GM18508 (cell line): ENCODE results near the gene ITFG1.
A peak's percentile ranks its signal among the peaks of the same experiment; 100 is the strongest.
"Not testable (repeated sequence)": the region's sequence is repeated elsewhere in the genome, so short reads cannot be mapped to it uniquely, and the experiment has no call there.

Experiments used
- ATAC-seq: cut with Tn5 transposase; IDR thresholded peaks from one replicate; pipeline ENCODE4 v1.9.1; 2021; ENCODE audit warnings: moderate number of reproducible peaks; ENCODE audit not compliant: insufficient read depth, unreplicated experiment

Gene ITFG1

DNA sequence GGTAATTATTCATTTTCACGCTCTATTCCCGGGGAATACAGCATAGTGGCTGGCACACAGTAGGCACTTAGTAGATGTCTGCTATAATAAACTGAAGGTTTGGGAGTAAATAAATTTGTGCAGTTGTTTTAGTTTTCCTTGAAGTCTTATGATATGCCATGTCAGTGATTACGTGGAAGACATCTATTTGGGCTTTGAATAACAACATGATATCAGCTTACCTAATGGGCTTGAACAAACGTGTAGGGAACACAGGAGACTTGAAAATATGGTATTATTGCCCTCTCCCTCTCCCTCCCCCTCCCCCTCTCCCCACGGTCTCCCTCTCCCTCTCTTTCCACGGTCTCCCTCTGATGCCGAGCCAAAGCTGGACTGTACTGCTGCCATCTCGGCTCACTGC, 280.8 kb downstream of the ITFG1 start:
- ATAC-seq = no peak

DNA sequence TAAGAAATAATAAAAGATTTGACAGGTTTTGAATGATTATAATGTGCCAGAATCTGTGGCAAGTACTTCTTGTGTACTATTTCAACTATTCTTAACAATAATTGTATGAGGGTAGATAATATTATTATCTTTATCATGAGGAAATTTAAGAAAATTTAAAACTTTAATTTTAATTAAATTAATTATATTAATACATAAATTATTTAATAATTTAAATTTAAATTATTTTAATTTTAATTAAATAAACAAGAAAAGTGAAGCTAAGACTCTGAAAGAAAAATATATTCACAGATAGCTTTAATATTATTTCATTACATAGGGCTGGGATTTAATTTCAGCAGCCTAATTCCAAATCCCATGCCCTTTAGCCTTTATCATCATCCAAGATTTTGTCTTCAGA, 285.7 kb downstream of the ITFG1 start:
- no peak for ATAC-seq

DNA sequence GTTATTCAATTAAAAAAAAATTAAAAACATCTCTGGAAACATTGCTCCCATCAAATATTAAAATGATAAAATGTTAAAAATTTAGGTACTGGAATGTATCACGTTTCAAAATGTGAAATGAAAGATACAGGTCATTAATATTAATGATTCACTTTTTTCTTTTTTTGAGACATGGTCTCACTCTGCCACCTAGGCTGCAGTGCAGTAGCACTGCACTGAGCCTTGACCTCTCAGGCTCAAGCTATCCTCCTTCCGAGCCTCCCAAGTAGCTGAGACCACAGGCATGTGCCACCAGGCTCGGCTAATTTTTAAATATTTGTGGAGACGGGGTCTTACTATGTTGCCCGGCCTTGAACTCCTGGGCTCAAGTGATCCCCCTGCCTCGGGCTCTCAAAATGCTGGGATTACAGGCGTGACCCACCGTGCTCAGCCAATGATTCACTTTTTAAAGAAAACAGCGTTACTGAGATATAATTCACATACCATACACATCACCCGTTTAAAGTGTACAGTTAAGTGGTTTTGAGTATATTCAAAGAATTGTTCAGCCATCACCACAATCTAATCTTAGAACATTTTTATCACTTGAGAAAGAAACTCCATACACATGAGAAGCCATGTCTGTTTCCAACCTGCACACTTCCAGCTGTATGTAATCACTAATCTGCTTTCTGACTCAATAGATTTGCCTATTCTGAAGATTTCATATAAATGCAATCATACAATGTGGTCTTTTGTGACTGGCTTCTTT, 298.0 kb downstream of the ITFG1 start:
- ATAC-seq = no peak

DNA sequence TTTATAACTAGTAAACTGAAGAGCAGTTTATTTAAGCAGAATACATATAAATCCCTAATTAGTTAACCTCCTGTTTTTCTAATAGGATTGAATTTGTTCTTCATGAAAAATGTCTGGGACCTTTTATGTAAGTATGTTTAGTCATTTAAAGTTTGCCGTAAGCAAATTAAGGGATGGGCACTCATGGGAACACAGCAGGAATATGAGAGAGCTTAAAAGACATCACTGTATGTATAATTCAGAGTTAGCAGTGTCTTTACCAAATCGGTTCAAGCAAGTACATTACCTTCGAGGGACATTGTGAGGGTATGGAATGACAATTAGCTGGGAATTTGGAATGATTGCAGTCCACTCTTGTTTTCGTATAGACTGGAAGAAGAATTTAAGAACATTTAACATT, 299.4 kb downstream of the ITFG1 start:
- ATAC-seq = no peak

DNA sequence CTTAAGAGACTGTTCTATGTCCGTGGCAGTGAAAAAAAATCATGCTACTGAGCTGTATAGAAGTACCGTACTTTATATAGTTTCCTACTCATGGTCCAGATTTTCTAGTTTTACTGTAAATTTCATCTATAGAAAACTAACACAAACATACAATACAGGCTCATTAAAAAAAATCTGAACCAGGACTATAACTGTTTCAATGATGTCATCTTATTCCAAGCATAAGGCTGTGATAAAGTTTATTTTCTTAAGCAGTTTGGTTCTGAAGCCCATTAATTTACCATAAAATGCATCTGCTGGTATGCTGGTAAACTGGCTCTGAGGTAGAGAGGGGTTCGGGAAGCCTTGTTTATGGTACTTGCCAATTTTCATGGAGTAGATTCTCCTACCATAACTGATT, 300.4 kb downstream of the ITFG1 start:
- no peak for ATAC-seq

DNA sequence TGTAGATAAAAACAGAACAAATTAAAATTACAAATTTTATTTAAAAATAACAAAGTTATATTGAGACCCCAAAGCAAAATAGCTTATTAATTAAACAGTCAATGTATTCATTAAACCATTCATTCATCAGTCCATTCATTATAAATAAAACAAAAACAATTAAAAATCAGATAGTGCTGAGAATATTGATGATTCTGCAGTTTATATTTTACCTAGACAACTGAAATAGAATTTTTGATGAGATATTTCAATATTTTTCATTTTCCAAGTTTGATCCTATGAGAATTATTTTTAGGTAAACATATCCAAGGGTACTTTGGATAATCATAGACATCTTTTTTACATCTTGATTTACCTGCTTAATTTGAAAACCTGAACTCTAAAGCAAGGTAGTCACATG, 301.9 kb downstream of the ITFG1 start:
- ATAC-seq = no peak

DNA sequence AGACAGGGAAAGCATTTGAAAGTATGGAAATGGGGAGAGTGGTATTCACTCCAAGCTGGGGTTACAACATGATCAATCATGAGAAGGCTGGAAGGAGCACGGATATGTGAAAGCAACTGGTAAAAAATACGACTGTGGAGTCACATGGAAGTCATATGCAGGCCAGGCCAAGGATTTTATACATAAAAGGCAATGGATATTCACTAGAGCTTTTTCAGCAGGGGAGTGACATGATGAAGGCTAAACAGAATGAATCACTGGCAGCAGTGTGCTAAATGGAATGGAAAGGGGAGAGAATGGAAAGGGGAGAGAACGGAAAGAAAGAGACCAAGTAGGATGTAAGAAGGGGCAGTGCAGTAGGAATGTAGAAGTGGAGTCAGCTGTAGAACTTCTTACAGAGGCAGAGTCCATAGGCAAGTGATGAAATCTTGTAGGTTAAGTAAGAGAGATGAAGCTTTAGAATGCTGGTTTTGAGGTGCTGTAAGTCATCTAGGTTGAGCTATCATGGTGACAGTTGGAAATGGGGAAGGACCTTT, 304.1 kb downstream of the ITFG1 start:
- ATAC-seq = no peak

DNA sequence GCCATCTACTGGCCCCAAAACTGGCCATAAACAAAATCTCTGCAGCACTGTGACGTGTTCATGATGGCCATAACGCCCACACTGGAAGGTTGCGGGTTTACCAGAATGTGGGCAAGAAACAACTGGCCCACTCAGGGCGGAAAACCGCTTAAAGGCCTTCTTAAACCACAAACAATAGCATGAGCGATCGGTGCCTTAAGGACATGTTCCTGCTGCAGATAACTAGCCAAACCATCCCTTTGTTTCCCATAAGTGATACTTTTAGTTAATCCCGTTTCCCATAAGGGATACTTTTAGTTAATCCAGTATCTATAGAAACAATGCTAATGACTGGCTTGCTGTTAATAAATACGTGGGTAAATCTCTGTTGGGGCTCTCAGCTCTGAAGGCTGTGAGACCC, 308.4 kb downstream of the ITFG1 start:
- not testable (repeated sequence) for ATAC-seq

DNA sequence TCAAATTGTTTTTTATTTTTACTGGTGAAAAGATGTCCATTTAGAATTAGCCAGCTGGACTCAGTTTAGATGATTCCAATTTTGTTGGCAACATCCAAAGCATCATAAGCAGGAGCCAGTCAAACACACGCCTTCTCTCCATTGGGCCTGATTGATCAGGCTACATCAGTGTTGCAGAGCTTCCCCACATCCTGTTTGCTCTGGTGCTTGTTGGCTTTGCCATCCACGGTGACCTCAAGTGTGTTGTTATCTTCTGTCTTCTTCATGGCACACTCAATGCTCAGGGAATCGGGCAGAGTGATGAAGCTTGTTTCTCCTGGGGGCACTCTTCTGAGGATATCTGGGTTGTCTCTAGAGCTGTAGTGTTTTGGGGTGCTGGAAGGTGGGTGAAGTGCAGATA, 310.8 kb downstream of the ITFG1 start:
- ATAC-seq = no peak

DNA sequence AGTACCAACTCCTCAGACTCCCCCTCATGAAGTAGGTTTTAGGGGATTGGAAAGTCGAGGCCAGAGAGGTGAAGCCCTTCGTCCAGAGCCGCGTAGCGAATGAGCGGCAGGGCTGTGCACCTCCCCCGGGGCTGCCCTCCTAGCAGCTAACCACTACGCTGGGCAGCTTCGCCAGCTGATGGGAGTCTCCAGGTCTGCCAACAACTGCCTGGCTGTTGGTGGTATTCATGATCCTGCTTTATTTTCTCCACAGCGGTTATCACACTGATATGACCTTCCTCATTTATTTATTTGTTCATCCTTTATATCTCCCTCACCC, 316.3 kb downstream of the ITFG1 start:
- no peak for ATAC-seq

DNA sequence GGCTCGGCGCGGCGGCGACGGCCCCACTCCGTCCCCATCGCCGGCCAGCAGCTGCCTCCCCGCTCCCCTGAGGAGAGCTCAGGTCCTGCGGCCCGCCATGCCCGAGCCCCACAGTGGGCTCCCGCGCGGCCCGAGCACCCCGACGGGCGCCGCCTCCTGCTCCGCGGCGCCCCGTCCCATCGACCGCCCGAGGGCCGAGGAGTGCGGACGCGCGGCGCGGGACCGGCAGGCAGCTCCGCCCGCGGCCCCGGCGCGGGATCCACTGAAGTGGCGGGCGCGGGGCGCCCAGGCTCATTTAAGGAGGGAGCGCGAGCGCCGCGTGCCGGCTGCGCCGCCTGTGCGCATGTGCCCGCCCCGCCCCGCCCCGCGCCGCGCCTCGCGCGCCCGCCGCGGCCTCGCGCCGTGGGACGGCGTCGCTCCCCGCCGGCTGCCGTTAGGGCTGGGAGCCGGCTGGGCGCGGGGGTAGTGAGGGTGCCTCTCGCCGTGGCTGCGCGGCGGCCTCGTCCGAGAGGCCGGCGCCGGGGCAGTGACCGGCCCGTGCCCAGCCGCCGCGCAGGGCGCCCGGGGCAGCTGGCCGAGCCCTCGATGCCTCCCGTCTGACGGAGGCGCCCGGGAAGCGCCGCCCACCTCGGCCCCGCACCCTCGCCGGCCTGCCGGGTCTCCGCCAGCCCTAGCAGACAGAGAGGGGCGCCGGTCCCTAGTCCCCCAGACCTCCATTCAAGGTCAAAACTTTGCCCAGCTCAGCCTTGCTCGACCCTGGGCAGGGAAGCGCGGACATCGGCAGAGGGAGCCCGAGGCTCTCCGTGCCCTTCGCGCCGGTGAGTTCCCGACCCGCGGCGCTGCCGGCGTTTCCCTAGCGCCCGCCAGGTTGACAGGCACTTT, 316.9 kb downstream of the ITFG1 start, which contains the start of gene NETO2:
Gene NETO2, minus strand, starts transcription at position 269 of the 882 bp plus-strand sequence. CDS start 333 bp downstream, outside the sequence.
- no peak for ATAC-seq

DNA sequence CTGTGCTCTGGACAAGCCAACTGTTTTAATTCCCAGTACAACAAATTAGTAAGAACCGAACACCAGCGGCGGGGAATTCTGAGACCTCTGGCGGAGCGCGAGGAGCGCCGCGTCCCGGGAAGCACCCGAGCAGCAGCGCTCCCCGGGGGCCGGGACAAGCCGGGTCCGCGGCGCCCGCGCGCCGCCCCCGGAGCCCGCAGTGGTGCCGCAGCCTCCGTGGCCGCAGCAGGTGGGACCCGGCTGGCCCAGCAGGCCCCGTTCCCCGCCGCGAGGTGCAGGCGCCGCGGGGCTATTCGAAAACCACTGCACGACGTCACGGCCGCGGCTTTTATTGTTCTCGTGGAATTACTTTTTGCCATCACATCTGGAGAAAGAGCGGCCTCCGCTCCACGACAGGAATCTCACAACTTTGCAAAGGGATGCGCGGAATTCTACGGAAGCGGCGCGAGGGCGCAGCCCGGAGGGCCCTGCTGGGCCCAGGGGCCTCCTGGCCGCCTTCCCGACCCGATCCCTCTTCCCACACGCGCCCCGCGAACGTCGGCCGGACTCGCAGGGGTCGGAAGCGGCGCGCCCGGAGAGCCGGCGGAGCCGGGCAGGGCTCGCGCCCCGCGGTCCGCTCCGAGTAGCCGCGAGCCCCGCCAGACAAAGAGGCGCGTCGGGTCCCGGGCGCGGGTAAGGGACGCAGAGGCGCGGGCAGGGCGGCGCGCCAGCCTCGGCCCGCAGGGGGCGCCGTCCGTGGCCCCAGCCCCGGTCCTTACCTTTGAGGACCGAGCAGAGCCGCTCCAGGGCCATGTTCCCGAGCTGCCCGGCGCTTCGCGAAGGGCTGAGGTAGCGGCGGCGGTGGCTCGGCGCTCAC, 317.8 kb downstream of the ITFG1 start:
- ATAC-seq = no peak

DNA sequence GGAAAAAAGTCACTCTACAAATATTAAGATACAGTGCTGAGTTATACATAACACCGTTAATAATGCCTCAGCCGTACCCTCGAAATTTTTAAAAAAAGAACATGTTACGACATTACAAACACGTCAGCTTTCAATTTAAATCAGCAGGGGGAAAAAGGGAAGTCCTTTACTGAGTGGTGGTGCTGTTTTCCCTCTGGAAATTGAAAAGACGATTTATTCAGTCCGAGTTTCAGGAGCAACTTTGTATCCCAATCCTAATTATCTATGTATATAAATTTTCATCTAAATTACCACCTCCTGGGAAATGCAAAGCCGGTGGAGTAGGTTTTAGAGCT, 318.4 kb downstream of the ITFG1 start:
- no peak for ATAC-seq

DNA sequence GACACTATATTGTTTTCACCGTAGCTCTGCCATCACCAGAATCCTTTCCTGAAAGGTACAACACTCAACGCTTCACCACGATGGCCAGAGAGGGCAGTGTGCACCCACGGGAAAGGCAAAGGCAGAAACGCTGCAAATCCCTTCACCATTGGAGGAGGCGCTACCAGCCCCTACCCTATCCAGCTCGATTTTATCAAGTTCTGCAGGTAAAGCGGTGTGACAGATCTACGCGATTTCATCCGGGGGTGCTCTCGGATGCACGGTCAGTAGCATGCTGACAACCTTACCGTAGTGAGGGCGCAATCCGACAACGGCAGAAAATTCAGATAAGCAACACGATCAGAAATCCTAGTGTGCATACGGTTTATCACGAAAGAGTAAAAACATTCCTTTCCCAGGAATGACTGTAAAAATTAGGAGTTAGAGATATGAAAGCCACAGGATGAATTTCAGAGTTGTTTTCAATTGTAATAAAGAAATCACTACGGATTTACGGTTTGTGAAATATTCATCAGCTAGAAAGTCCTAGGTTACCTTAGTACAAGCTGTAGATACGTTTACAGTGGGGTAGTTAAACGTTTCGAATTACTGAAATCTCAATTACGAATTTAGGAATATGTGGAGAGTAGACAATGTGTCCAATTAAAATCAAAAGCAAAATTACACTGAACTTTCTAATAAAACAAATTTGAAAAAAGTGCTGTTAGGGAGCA, 318.9 kb downstream of the ITFG1 start:
- peak; percentile 64 for ATAC-seq

DNA sequence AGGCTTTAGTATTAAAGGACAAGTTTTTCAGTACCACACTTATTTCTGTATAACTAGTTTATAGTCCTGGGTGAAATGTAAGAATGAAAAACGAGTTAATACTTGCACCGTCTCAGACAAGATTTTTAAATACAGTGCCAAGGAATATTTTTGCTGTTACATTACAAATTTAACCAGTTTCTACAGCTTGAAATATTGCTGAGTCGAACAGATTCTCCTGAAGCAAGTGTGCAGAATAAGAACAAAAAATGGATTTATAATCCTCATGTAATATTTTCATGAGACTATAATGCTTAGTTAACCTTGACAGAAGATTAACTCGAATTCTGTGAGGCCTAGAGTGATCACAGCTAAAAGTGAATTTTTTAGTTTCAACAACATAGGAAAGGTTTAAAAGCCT, 320.2 kb downstream of the ITFG1 start:
- no peak for ATAC-seq

DNA sequence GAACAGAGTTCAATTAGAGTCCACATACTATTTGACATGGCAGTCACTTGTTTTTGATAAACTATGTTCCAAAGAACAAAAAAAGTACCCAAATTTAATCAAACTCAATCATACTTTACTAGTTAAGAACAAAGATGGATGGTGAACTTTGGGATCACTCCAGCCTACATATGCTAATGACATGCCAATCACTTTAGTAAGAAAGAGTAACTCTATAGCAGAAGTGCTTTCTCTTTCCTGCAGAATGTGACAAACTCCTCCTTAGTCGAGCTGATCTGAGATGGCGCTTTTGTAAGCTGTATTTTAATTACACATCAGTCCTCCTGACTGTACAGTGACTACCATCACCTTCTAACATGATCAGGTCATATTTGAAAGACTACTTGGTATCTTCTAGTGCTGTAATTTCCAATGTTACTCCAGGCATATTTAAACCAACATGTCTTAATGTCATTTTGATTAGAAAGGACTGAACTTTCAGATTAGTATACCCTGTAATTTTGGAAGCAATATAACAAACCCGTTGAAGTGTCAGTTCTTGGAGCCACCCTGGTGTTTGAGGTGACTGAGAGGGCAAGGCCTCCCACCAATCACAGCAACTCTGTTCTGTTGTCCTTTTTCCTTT, 321.2 kb downstream of the ITFG1 start:
- ATAC-seq = no peak

DNA sequence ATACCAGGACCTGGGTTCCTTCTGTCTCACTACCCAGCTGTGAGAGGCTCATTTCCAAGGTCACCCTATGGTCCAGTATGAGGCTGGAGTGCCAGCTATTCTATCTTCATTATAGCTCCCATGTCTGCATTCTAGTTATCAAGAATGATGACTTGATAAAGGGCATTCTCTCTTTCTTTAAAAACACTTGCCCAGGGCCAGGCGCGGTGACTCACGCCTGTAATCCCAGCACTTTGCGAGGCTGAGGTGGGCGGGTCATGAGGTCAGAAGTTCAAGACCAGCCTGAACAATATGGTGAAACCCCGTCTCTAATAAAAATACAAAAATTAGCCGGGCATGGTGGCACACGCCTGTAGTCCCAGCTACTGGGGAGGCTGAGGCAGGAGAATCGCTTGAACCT, 322.9 kb downstream of the ITFG1 start:
- not testable (repeated sequence) for ATAC-seq

DNA sequence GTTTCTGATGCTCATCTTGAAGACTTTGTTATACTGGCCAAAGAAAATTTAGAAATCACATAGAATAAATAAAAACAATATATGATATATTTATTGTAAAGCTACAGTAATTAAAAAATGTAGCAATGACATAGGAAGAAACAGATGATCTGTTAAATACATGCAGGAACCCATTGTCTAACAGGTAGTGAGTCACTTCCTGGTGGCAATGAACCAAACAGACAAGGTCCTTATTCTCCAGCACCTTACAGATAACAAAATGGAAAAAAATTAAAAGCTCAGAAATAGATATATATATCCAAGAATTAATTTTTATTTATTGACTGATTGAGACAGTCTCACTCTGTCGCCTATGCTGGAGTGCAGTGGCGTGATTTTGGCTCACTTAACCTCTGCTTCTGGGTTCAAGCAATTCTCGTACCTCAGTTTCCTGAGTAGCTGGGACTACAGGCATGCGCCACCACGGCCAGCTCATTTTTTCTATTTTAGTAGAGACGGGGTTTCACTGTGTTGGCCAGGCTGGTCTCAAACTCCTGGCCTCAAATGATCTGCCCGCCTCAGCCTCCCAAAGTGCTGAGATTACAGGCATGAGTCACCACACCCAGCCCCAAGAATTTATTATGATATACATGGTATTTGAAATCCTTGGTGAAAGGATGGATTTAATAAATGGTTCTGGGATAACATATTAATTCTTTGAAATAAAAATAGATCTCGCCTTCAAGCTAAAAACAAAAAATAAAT, 324.6 kb downstream of the ITFG1 start:
- no peak for ATAC-seq

DNA sequence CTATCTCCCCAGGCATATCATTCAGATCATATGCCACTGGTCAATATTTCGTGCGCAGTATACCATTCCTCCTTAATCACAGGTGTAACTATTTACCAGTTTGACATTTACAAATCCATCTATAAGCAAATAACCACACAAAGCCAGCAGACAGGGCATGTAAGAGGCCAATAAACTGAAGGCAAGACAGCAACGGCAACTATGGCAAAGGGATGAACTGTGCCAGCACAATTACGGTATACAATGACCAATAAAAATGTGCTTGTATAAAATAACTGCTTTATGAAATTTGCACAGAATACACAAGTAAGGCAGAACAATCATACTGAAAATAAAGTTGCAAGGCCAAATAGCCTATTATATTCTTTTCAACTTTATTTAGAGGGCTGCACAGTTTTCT, 326.3 kb downstream of the ITFG1 start:
- ATAC-seq = no peak
